Subcutaneous abdominal adipose tissue (tissue), 5 donors: ENCODE measurements around the gene TRIM34.
"Not testable (repeated sequence)": the region's sequence is repeated elsewhere in the genome, so short reads cannot be mapped to it uniquely, and the experiment has no call there.

Experiments used
- H3K27ac ChIP-seq: one replicate; pipeline ENCODE4 v1.7.0; 2013; ENCODE audit warnings: low read depth, mild to moderate bottlenecking, inconsistent platforms, low read length, moderate library complexity
- H3K27me3 ChIP-seq, 5 donors: one replicate each; pipeline ENCODE4 v1.7.0; 2013; ENCODE audit warnings: low read length in 5 of 5, inconsistent platforms in 1 of 5; ENCODE audit not compliant: control insufficient read depth in 5 of 5, insufficient read depth in 4 of 5
- H3K36me3 ChIP-seq, 5 donors: one replicate each; pipeline ENCODE4 v1.7.0; 2013; ENCODE audit warnings: low read length in 5 of 5; ENCODE audit not compliant: control insufficient read depth in 5 of 5, insufficient read depth in 5 of 5
- H3K4me1 ChIP-seq, 5 donors: one replicate each; pipeline ENCODE4 v1.7.0; 2013; ENCODE audit warnings: low read length in 5 of 5, mild to moderate bottlenecking in 3 of 5, moderate library complexity in 1 of 5; ENCODE audit not compliant: control insufficient read depth in 5 of 5, insufficient read depth in 5 of 5
- H3K4me3 ChIP-seq, 5 donors: one replicate each; pipeline ENCODE4 v1.7.0; 2013; ENCODE audit warnings: low read length in 5 of 5, low read depth in 1 of 5
- H3K9ac ChIP-seq, 5 donors: one replicate each; pipeline ENCODE4 v1.7.0; 2013; ENCODE audit warnings: low read length in 5 of 5, mild to moderate bottlenecking in 4 of 5, moderate library complexity in 3 of 5
- H3K9me3 ChIP-seq, 5 donors: one replicate each; pipeline ENCODE4 v1.7.0; 2013; ENCODE audit warnings: low read length in 5 of 5; ENCODE audit not compliant: control insufficient read depth in 5 of 5
- donor health status: healthy.
- donor health status: healthy.
- donor health status: healthy.
- donor health status: healthy.
- donor health status: healthy.

TRIM34 gene, protein sequence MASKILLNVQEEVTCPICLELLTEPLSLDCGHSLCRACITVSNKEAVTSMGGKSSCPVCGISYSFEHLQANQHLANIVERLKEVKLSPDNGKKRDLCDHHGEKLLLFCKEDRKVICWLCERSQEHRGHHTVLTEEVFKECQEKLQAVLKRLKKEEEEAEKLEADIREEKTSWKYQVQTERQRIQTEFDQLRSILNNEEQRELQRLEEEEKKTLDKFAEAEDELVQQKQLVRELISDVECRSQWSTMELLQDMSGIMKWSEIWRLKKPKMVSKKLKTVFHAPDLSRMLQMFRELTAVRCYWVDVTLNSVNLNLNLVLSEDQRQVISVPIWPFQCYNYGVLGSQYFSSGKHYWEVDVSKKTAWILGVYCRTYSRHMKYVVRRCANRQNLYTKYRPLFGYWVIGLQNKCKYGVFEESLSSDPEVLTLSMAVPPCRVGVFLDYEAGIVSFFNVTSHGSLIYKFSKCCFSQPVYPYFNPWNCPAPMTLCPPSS

DNA sequence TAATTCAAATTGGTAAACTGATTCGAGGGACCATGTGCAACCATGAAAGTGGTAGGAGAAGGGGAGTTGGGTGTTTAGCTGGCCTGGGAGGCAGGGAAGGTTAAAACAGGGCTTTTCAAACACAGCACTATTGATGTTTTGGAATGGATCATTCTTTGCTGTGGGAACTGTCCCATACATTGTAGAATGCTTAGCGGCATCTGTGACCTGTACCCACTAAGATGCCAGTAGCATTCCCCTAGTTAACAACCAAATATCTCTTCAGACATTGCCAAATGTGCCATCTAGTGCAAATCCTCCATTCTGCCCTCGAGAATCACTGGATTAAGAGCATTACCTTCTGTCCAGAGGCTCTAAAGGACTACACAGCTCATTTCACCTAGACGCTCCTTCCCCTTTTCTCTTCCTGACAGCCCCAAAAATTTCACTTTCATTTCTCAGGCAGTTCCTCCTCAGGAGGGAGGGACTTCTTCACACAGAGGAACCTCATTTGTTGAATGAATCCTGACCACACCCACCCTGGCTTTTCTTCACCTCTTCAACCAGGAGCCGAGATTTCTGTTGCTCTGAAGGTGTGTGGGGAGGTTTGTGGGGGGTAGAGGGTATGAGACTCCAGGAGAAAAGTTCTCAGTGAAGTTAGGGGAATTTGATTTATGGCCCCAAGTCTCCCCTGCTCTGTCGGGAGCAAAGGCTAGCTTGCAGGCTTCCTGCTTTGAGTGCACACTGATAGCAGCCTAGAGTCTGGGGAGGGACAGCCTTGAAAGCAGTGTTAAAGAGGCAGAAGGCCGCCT lies at the start of gene TRIM34:
TSS of gene TRIM34 (plus strand) at position 513 of the 791 bp plus-strand sequence. CDS start 7,331 bp downstream, outside the sequence.
- Histone ChIP-seq H3K27ac (peak within 1 kb of the TSS; percentile 76), H3K27me3 (no peaks in the 10 kb centered on the region), H3K9me3 (no peaks in the 10 kb centered on the region), H3K4me3 (peak within 1 kb of the TSS; percentile 80 to 100 (median 85)), H3K9ac (peak within 1 kb of the TSS; percentile 69 to 96 (median 80)), H3K36me3 (no peaks in the 10 kb centered on the region), H3K4me1 (peaks cover 3 to 27% (median 25%) of the 10 kb centered on the region in 5 donors)

DNA sequence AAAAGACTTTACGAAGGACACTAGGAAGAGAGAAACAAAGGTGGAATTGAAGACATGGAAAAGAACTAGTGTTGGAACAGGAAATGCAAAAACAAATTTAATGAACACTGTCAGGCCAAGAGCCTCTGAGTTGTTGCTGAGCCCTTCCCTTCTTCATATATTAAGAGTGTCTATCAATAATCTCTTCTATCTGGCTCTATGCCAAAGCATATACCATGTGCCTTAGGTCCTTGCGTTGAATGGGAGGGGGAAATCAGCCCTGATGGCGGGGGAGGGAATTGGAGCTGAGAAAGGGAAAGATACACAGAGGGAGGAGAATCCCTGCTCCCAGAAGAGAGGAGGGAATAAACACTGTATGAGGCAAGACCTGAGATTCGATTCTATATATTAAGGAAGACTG lies 49.6 kb upstream of the TRIM34 start:
- Histone ChIP-seq H3K4me1 (no peaks in the 10 kb centered on the region), H3K36me3 (no peaks in the 10 kb centered on the region), H3K9ac (no peak overlapping the region), H3K27ac (no peak overlapping the region), H3K27me3 (no peaks in the 10 kb centered on the region), H3K9me3 (no peaks in the 10 kb centered on the region), H3K4me3 (no peak overlapping the region)

DNA sequence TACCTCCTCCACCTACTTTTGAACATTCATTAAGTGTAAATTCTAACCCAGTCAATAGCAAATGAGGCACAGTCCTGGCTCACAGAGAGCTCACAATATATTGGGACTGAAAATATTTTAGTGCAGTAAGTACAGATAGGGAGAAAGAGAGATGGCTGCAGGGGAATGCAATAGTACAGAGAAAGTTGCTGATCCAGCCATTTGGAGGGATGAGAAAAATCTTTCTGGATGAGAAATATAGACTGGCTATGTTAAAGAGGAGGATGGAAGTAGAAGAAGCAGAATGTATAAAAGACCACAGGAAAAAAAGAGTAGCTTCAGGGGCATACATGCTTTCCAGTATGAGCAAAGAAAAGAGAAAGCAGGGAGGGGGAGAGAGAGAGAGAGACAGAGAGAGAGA lies 47.7 kb upstream of the TRIM34 start:
- H3K9me3 ChIP-seq: no peaks in the 10 kb centered on the region
- H3K4me3 ChIP-seq: no peak overlapping the region
- no peaks in the 10 kb centered on the region for H3K36me3 ChIP-seq
- no peak overlapping the region for H3K27ac ChIP-seq
- H3K4me1 ChIP-seq: no peaks in the 10 kb centered on the region
- H3K9ac ChIP-seq: no peak overlapping the region
- H3K27me3 ChIP-seq: no peaks in the 10 kb centered on the region

DNA sequence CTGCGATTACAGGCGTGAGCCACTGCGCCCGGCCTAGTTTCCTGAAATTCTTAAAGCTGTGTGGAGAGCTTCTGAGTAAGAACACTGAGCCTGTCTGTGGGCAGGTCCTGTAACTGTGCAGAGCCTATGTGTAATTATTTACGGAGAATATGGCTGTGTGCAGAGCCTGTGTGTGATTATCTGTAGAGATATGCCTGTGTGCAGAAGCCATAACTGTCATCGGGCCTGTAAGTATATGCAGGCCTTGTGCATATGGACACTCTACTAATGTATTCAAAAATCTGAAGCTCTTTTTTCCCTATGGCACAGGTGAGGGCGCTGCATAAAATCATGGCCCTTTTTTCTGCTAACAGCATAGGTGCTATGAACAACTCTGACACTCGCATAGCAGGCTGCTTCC lies 44.2 kb upstream of the TRIM34 start, which contains the start of gene OR52B6:
TSS of gene OR52B6 (plus strand) at position 301 of the 400 bp plus-strand sequence. CDS start at position 301, 0 bp downstream.
- H3K27ac ChIP-seq: no peak within 1 kb of the TSS
- H3K9ac ChIP-seq: no peak within 1 kb of the TSS
- H3K27me3 ChIP-seq: no peaks in the 10 kb centered on the region
- H3K4me3 ChIP-seq: no peak within 1 kb of the TSS
- H3K4me1 ChIP-seq: no peaks in the 10 kb centered on the region
- H3K9me3 ChIP-seq: peaks cover 0 to 2% (median 0%) of the 10 kb centered on the region in 5 donors
- H3K36me3 ChIP-seq: no peaks in the 10 kb centered on the region

DNA sequence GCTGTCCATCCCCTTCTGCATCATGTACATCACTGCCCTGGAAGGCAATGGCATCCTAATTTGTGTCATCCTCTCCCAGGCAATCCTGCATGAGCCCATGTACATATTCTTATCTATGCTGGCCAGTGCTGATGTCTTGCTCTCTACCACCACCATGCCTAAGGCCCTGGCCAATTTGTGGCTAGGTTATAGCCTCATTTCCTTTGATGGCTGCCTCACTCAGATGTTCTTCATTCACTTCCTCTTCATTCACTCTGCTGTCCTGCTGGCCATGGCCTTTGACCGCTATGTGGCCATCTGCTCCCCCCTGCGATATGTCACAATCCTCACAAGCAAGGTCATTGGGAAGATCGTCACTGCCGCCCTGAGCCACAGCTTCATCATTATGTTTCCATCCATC lies 43.8 kb upstream of the TRIM34 start:
- Histone ChIP-seq H3K36me3 (no peaks in the 10 kb centered on the region), H3K4me3 (no peak overlapping the region), H3K4me1 (no peaks in the 10 kb centered on the region), H3K27me3 (no peaks in the 10 kb centered on the region), H3K9me3 (peaks cover 0 to 2% (median 0%) of the 10 kb centered on the region in 5 donors), H3K9ac (no peak overlapping the region), H3K27ac (no peak overlapping the region)

DNA sequence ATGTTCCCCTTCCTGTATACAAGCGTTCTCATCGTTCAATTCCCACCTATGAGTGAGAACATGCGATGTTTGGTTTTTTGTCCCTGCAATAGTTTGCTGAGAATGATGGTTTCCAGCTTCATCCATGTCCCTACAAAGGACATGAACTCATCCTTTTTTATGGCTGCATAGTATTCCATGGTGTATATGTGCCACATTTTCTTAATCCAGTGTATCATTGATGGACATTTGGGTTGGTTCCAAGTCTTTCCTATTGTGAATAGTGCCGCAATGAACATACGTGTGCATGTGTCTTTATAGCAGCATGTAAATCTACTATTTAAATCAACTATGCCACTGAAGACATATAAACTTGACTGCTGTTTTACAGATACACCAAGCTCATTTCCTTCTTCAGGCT lies 40.3 kb upstream of the TRIM34 start:
- H3K27me3 ChIP-seq, H3K9me3 ChIP-seq, H3K4me1 ChIP-seq, H3K36me3 ChIP-seq, H3K27ac ChIP-seq, H3K4me3 ChIP-seq, H3K9ac ChIP-seq: not testable (repeated sequence)

DNA sequence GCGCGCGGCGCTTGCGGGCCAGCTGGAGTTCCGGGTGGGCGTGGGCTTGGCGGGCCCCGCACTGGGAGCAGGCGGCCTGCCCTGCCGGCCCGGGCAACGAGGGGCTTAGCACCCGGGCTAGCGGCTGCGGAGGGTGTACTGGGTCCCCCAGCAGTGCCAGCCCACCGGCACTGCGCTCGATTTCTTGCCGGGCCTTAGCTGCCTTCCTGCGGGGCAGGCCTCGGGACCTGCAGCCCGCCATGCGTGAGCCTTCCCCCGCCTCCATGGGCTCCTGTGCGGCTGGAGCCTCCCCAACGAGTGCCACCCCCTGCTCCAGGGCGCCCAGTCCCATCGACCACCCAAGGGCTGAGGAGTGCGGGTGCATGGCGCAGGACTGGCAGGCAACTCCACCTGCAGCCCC lies 34.9 kb upstream of the TRIM34 start:
- not testable (repeated sequence) for H3K27me3 ChIP-seq, H3K4me1 ChIP-seq, H3K9ac ChIP-seq, H3K36me3 ChIP-seq, H3K4me3 ChIP-seq, H3K9me3 ChIP-seq, H3K27ac ChIP-seq

DNA sequence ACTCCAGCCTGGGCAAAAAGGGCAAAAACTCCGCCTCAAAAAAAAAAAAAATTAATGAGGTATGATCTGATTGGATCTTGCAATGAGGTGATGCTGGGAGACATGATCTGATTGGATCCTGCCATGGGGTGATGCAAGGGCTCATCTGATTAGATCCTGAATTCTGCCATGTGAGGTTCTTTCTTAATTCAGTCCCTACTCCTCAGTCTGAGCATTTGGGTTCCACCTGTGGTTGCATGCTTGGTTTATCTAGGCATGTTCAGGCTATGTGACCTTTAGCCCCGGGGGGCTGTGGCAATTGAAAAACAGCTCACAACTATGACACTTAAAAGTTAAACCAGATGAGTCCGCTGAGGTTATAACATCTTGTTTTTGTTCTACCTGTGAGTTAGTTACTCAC lies 33.2 kb upstream of the TRIM34 start:
- no peak overlapping the region for H3K9ac ChIP-seq
- no peaks in the 10 kb centered on the region for H3K36me3 ChIP-seq
- no peak overlapping the region for H3K27ac ChIP-seq
- H3K4me3 ChIP-seq: no peak overlapping the region
- no peaks in the 10 kb centered on the region for H3K27me3 ChIP-seq
- H3K9me3 ChIP-seq: no peaks in the 10 kb centered on the region
- H3K4me1 ChIP-seq: peaks cover 0 to 17% (median 12%) of the 10 kb centered on the region in 5 donors

DNA sequence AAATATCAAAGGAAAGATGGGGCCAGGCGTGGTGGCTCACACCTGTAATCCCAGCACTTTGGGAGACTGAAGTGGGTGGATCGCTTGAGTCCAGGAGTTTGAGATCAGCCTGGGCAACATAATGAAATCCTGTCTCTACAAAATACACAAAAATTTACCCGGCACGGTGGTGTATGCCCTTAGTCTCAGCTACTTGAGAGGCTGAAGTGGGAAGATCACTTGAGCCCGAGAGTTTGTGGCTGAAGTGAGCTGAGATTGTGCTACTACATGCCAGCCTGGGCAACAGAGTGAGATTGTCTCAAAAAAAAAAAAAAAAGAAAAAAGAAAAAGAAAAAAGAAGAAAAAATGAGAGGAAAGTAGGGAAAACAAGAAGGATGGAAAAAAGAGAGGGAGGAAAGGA lies 32.2 kb upstream of the TRIM34 start:
- Histone ChIP-seq H3K36me3 (no peaks in the 10 kb centered on the region), H3K9ac (no peak overlapping the region), H3K4me3 (no peak overlapping the region), H3K9me3 (no peaks in the 10 kb centered on the region), H3K4me1 (peaks cover 0 to 27% (median 19%) of the 10 kb centered on the region in 5 donors), H3K27ac (no peak overlapping the region), H3K27me3 (no peaks in the 10 kb centered on the region)

DNA sequence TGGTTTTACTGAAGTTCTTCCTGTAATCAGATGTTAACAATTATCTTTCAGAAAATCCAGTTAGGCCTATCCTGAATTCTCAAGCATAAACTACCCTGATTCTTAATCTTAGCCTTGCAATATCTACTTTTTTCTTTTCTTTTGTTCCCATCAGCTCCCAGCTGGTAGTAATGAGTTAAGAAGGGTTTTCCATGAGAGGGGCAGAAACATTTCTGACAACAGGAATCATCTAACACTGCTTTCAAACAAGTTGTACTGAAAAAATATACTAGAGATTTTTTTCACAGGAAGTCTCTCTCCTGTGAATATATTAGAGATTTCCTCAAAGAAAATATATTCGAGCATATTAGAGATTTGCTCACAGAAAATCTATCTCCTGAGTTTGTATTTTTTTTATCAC lies 31.7 kb upstream of the TRIM34 start:
- H3K4me1 ChIP-seq: peaks cover 0 to 33% (median 25%) of the 10 kb centered on the region in 5 donors
- no peaks in the 10 kb centered on the region for H3K36me3 ChIP-seq
- no peaks in the 10 kb centered on the region for H3K9me3 ChIP-seq
- no peaks in the 10 kb centered on the region for H3K27me3 ChIP-seq
- H3K4me3 ChIP-seq: no peak overlapping the region
- H3K9ac ChIP-seq: no peak overlapping the region
- H3K27ac ChIP-seq: no peak overlapping the region
